IMR-90 (cell line): ENCODE measurements around the gene FUT7. TPM values are rescaled to one million over a fixed set of nuclear protein-coding genes. Genes with fewer than 3 reads are reported as not detected.

ENCODE experiments used
- ATAC-seq: fragments of 200-7000 bp; cut with Tn5 transposase; 2 replicates; pipeline ENCODE4 v1.9.1; 2020; ENCODE audit warnings: low read depth, mild to moderate bottlenecking, moderate library complexity
- BruUV-seq: library from RNA; stranded (reverse); fragments of 400-500 nt; replicated peaks from 2 replicates; lab custom pipeline; 2021; lab: Mats Ljungman, UMichigan
- CTCF ChIA-PET: fragments of 300-600 bp; formaldehyde crosslinking; extraction: SDS; loops from one replicate; lab custom pipeline; 2021; ENCODE audit warnings: antibody characterized with exemption; lab: Yijun Ruan, JAX
- POLR2A ChIA-PET: fragments of 300-600 bp; sonication (Branson Sonifier 250); formaldehyde crosslinking; loops from one replicate; lab custom pipeline; 2022; ENCODE audit warnings: antibody characterized with exemption; ENCODE audit not compliant: unreplicated experiment; lab: Charles Lee
- DNase-seq: peaks from one replicate; pipeline ENCODE4 v3.0.0; 2013
- H2AFZ ChIP-seq: replicated peaks from 2 replicates; pipeline ENCODE3; 2013; ENCODE audit warnings: low read length, mild to moderate bottlenecking; ENCODE audit not compliant: poor library complexity
- H2AK5ac ChIP-seq: 2 replicates; pipeline ENCODE4 v1.6.1; 2013; ENCODE audit warnings: low read depth, low read length, inconsistent platforms
- H2AK9ac ChIP-seq: replicated peaks from 2 replicates; pipeline ENCODE3; 2013; ENCODE audit warnings: mild to moderate bottlenecking, low read depth, low read length, moderate library complexity; ENCODE audit not compliant: poor library complexity
- H2BK120ac ChIP-seq: 2 replicates; pipeline ENCODE4 v1.6.1; 2013; ENCODE audit warnings: low read depth, low read length, inconsistent platforms
- H2BK15ac ChIP-seq: 3 replicates; pipeline ENCODE4 v1.6.1; 2013; ENCODE audit warnings: low read depth, low read length, inconsistent platforms
- H2BK20ac ChIP-seq: 2 replicates; pipeline ENCODE4 v1.6.1; 2013; ENCODE audit warnings: low read depth, mild to moderate bottlenecking, inconsistent platforms, low read length, moderate library complexity
- H2BK5ac ChIP-seq: 2 replicates; pipeline ENCODE4 v1.6.1; 2013; ENCODE audit warnings: mild to moderate bottlenecking, low read depth, low read length, inconsistent platforms; ENCODE audit not compliant: poor library complexity, severe bottlenecking
- H3K14ac ChIP-seq: replicated peaks from 2 replicates; pipeline ENCODE4 v1.6.1; 2013; ENCODE audit warnings: low read depth, low read length, inconsistent platforms
- H3K18ac ChIP-seq: 2 replicates; pipeline ENCODE4 v1.6.1; 2013; ENCODE audit warnings: low read depth, low read length, control low read depth
- H3K23ac ChIP-seq: 2 replicates; pipeline ENCODE4 v1.6.1; 2013; ENCODE audit warnings: low read depth, low read length, inconsistent platforms
- H3K27ac ChIP-seq: 2 replicates; pipeline ENCODE4 v1.5.1; 2013; ENCODE audit warnings: mild to moderate bottlenecking, control low read depth, low read length; ENCODE audit not compliant: insufficient read depth
- H3K27me3 ChIP-seq: 2 replicates; pipeline ENCODE4 v1.6.1; 2013; ENCODE audit warnings: low read length; ENCODE audit not compliant: control insufficient read depth, insufficient read depth
- H3K36me3 ChIP-seq: 2 replicates; pipeline ENCODE4 v1.6.1; 2013; ENCODE audit warnings: low read length, mixed read lengths; ENCODE audit not compliant: control insufficient read depth, insufficient read depth
- H3K4ac ChIP-seq: 2 replicates; pipeline ENCODE4 v1.6.1; 2013; ENCODE audit warnings: low read depth, low read length, inconsistent platforms
- H3K4me1 ChIP-seq: 2 replicates; pipeline ENCODE4 v1.6.1; 2013; ENCODE audit warnings: low read length, mixed read lengths; ENCODE audit not compliant: control insufficient read depth, insufficient read depth
- H3K4me2 ChIP-seq: 2 replicates; pipeline ENCODE4 v1.6.1; 2013; ENCODE audit warnings: low read depth, mild to moderate bottlenecking, control low read depth, low read length, moderate library complexity
- H3K4me3 ChIP-seq: 2 replicates; pipeline ENCODE4 v1.5.1; 2013; ENCODE audit warnings: low read depth, mild to moderate bottlenecking, control low read depth, low read length, moderate library complexity; ENCODE audit not compliant: insufficient read depth
- H3K56ac ChIP-seq: 2 replicates; pipeline ENCODE4 v1.6.1; 2013; ENCODE audit warnings: low read length, inconsistent platforms; ENCODE audit not compliant: insufficient read depth; ENCODE audit errors: extremely low read depth
- H3K79me1 ChIP-seq, 2 experiments: 2 replicates each; pipeline ENCODE4 v1.6.1; 2013; ENCODE audit warnings: low read length in 2 of 2, inconsistent platforms in 1 of 2, low read depth in 1 of 2
- H3K9ac ChIP-seq: 2 replicates; pipeline ENCODE4 v1.6.1; 2013; ENCODE audit warnings: low read depth, low read length, control low read depth
- H3K9me1 ChIP-seq: 2 replicates; pipeline ENCODE4 v1.6.1; 2013; ENCODE audit warnings: low read length, inconsistent platforms; ENCODE audit not compliant: insufficient read depth
- H3K9me3 ChIP-seq: 2 replicates; pipeline ENCODE4 v1.6.1; 2013; ENCODE audit warnings: low read length; ENCODE audit not compliant: control insufficient read depth, insufficient read depth
- H4K20me1 ChIP-seq: 2 replicates; pipeline ENCODE4 v1.6.1; 2013; ENCODE audit warnings: low read length, inconsistent platforms; ENCODE audit not compliant: insufficient read depth
- H4K5ac ChIP-seq: 2 replicates; pipeline ENCODE4 v1.6.1; 2013; ENCODE audit warnings: mild to moderate bottlenecking, low read depth, low read length, control low read depth
- H4K8ac ChIP-seq, 2 experiments: 2 replicates each; pipeline ENCODE4 v1.6.1; 2013; ENCODE audit warnings: low read depth in 2 of 2, low read length in 2 of 2, control low read depth in 1 of 2, inconsistent platforms in 1 of 2
- H4K91ac ChIP-seq: 2 replicates; pipeline ENCODE4 v1.6.1; 2013; ENCODE audit warnings: low read depth, low read length, inconsistent platforms; ENCODE audit not compliant: insufficient read depth
- CEBPB ChIP-seq: IDR thresholded peaks from 2 replicates; pipeline ENCODE4 v1.6.1; 2012; ENCODE audit warnings: low read depth, low read length, improper control_type of control experiment
- MXI1 ChIP-seq: IDR thresholded peaks from 2 replicates; pipeline ENCODE4 v1.6.1; 2012; ENCODE audit warnings: low read depth, mild to moderate bottlenecking, low read length, moderate library complexity, borderline replicate concordance
- WGBS, 2 experiments: methylation state at CpG; one replicate each; pipeline versions ENCODE4 v1.1.5 to v1.1.7; 2013; ENCODE audit warnings: missing lambda C conversion rate in 2 of 2; ENCODE audit not compliant: insufficient read length in 1 of 2; ENCODE audit errors: extremely low coverage in 2 of 2; 5-methylcytosine and 5-hydroxymethylcytosine counted together
- dilution Hi-C: fragments of 300-500 bp; cut with HindIII; formaldehyde crosslinking; loops from one replicate; pipeline ENCODE4 v1.14.3; 2018; ENCODE audit warnings: low sequenced_read_pairs; ENCODE audit not compliant: unreplicated experiment
- in situ Hi-C: fragments of 300-500 bp; cut with MboI; formaldehyde crosslinking; loops from 3 replicates; pipeline ENCODE4 v1.14.3; 2019; ENCODE audit warnings: low sequenced_read_pairs, inconsistent platforms, mixed read lengths
- intact Hi-C: fragments of 100-400 bp; cut with micrococcal nuclease; formaldehyde crosslinking; loops from 2 replicates; pipeline ENCODE4 v1.10.0; 2022
- polyA plus RNA-seq, 3 experiments: library from polyadenylated mRNA; depleted of rRNA; stranded (reverse); fragments of >200 nt; gene quantifications; 2 replicates each; pipeline ENCODE4 v1.2.3, GENCODE V29; 2012; ENCODE audit warnings: low replicate concordance in 1 of 3
- total RNA-seq: library from RNA; depleted of rRNA; stranded (reverse); fragments of >200 nt; gene quantifications from 2 replicates; pipeline ENCODE4 v1.2.3, GENCODE V29; 2012

Gene FUT7
- total and polyA plus RNA-seq, 2 of the 4 experiments (the other 2 are of a cell fraction), result not detected

GRCh38 chr9:137045294-137046087 is 13.6 kb upstream of the FUT7 start:
- H3K27me3 ChIP-seq, result peaks cover 27% of the 10 kb centered on the region
- no peaks in the 10 kb centered on the region for H3K9me3 ChIP-seq
- H3K9me1 ChIP-seq, result no peaks in the 10 kb centered on the region
- no peak overlapping the region; the same call in 1 of the 2 replicates for H3K27ac ChIP-seq
- no peak overlapping the region for H4K5ac ChIP-seq
- TF ChIP-seq MXI1, result 0 out of 2 replicates have a peak, but pooled peaks have one; percentile 8
- TF ChIP-seq CEBPB, result no peak
- ATAC-seq (peak; percentile 59), DNase-seq (peak; percentile 38)
- dilution Hi-C loops, result no loop called here
- peaks cover 5 to 16% of the 10 kb centered on the region in 2 experiments; a peak in 3 of 4 replicates for H3K79me1 ChIP-seq
- no peak overlapping the region for H2BK20ac ChIP-seq
- no peak overlapping the region for H3K23ac ChIP-seq
- peak overlapping the region; percentile 63 for H3K4me3 ChIP-seq
- in situ Hi-C loops, result no loop called here
- H3K36me3 ChIP-seq, result peaks cover 3% of the 10 kb centered on the region; the same call in 1 of the 2 replicates
- no peak overlapping the region for H3K56ac ChIP-seq
- H2AK9ac ChIP-seq, result peak overlapping the region; percentile 93
- H3K18ac ChIP-seq, result no peak overlapping the region
- intact Hi-C loops, result loop anchor here (1.0 to 2.0 kb wide), 2 partner anchors 22 to 181 kb away; partner anchors contain the start of gene RNF224
- no peak overlapping the region for H4K91ac ChIP-seq
- 0 out of 2 replicates have a peak overlapping the region, but pooled peaks have one; percentile 45 for H3K4ac ChIP-seq
- ChIA-PET CTCF (no interaction called here), POLR2A (no interaction called here)
- H4K8ac ChIP-seq, result no peak overlapping the region
- H2BK15ac ChIP-seq, result no peak overlapping the region
- peak overlapping the region; percentile 50 for H3K9ac ChIP-seq
- H2AFZ ChIP-seq, result peak overlapping the region; percentile 97
- 3% methylated on average over 74 of the region's 96 CpGs; no CpG with 5 or more reads in 1 of the 2 experiments for WGBS, 2 experiments
- peak overlapping the region; percentile 24; the same call in 1 of the 2 replicates for H2AK5ac ChIP-seq
- peak overlapping the region; percentile 96 for H3K4me2 ChIP-seq
- peaks cover 11% of the 10 kb centered on the region for H3K4me1 ChIP-seq
- no peak overlapping the region for H3K14ac ChIP-seq
- no TSS peak for BruUV-seq
- no peak overlapping the region for H2BK120ac ChIP-seq
- no peak overlapping the region for H2BK5ac ChIP-seq
- peaks cover 30% of the 10 kb centered on the region for H4K20me1 ChIP-seq
